Measurements from ENCODE around the gene LGALS12.

LGALS12 gene

DNA sequence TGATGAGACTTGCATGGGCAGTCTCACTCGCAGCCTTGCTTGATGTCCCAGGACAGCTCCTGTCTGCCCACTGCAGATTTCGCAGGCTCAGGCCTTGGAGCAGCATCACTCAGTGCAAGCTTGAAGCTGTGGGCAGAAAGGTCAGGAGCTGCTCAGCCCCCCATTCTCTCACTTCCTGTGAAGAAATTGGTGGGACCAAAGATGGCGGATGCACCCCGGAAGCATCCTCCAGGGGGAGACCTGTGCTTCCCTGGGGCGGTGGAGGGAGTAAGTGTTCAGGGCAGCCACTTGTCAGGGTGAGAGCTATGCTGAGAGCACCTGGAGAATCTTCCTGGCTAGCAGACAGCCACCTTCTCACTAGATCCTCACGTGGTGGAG, 46.0 kb downstream of the LGALS12 start:
- DNase-seq, result no peak
- TF ChIP-seq POLR2A (IDR thresholded peaks at IDR 0.05; ENCODE audit: low read length), result no peak
- TF ChIP-seq GATA1 (IDR thresholded peaks at IDR 0.05; ENCODE audit: low read depth, low read length), result no peak

DNA sequence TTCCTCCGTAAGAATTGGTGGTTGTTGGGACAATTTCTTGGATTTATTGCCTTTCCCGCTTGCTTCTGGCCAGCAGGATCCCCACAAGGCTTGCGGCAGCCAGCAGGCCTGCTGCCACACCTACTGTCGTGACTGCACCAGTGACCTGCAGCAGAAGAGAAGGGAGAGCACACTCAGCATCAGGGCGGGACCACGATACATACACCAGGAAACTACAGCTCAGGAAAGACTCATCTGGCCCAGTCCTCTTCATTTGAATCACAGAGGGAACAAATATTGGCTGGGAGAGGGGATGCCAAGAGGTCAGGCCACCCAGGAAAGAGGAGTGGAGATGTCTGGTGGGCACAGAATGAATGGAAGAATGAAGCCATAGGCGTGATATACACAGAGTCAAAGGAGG, 47.0 kb downstream of the LGALS12 start:
- DNase-seq, result no peak
- TF ChIP-seq GATA1 (IDR thresholded peaks at IDR 0.05; ENCODE audit: low read depth, low read length) (no peak), POLR2A (IDR thresholded peaks at IDR 0.05; ENCODE audit: low read length) (no peak)

DNA sequence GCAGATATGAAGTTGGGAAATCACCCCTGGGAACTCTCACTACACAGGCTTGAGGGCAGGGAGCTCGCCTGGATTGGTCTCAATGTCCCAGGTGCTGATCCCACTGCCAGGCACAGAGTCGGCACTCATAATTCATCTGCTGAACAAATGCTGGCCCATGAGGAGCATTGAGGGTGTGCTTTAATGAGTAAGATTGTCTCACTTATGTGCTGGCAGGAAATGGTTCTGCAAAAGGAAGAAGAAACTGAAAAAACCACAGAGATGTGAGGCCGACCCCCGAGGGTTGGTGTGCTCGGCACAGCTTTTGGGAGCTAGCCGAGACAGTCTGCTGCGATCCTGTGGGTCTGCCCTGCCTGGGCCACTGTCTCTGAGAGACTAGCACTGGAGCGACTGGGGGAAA, 47.9 kb downstream of the LGALS12 start:
- no peak for DNase-seq

DNA sequence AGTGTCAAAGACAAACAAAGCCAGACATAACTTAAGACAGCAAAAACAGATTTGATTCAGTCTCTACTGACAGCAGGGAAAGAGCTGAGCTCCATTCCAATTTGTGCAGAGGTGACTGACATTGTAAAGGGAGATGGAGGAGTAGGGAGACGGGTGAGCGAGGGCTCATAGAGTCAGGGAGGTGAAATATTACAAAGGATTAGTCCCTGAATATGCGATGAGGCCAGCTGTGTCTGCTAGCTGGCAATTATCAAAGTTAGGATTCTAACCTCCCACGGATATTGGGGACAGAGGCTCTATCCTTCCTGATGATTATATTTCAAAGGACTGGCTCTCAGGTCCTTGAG, 49.0 kb downstream of the LGALS12 start:
- DNase-seq, result no peak
- no peak for TF ChIP-seq POLR2A (IDR thresholded peaks at IDR 0.05; ENCODE audit: low read length)
- TF ChIP-seq GATA1 (IDR thresholded peaks at IDR 0.05; ENCODE audit: low read depth, low read length), result no peak

More for the DNA sequence above, 47.9 kb downstream of the LGALS12 start:
- TF ChIP-seq GATA1 (IDR thresholded peaks at IDR 0.05; ENCODE audit: low read depth, low read length), result no peak
- TF ChIP-seq POLR2A (IDR thresholded peaks at IDR 0.05; ENCODE audit: low read length), result no peak

GRCh38 chr11:63556404-63557013, 50.6 kb downstream of the LGALS12 start:
- TF ChIP-seq POLR2A (IDR thresholded peaks at IDR 0.05; ENCODE audit: low read length) (no peak), GATA1 (IDR thresholded peaks at IDR 0.05; ENCODE audit: low read depth, low read length) (no peak)
- DNase-seq, result no peak

- TF ChIP-seq GATA1 (IDR thresholded peaks at IDR 0.05; ENCODE audit: low read depth, low read length) (no peak), POLR2A (IDR thresholded peaks at IDR 0.05; ENCODE audit: low read length) (no peak)
- DNase-seq, result no peak
Observed at GRCh38 chr11:63557570-63557969, 51.7 kb downstream of the LGALS12 start.

GRCh38 chr11:63558459-63559157, 52.7 kb downstream of the LGALS12 start:
- TF ChIP-seq POLR2A (IDR thresholded peaks at IDR 0.05; ENCODE audit: low read length) (no peak), GATA1 (IDR thresholded peaks at IDR 0.05; ENCODE audit: low read depth, low read length) (no peak)
- DNase-seq, result no peak

GRCh38 chr11:63560506-63561180, 54.8 kb downstream of the LGALS12 start:
- no peak for DNase-seq
- TF ChIP-seq GATA1 (IDR thresholded peaks at IDR 0.05; ENCODE audit: low read depth, low read length) (no peak), POLR2A (IDR thresholded peaks at IDR 0.05; ENCODE audit: low read length) (no peak)

- no peak for DNase-seq
- TF ChIP-seq GATA1 (IDR thresholded peaks at IDR 0.05; ENCODE audit: low read depth, low read length) (no peak), POLR2A (IDR thresholded peaks at IDR 0.05; ENCODE audit: low read length) (no peak)
Observed at GRCh38 chr11:63563201-63564055, 57.5 kb downstream of the LGALS12 start, which contains the start of gene PLAAT2. TSS of gene PLAAT2 (minus strand) at chr11:63563379. CDS start at chr11:63563324, 55 bp downstream.

DNA sequence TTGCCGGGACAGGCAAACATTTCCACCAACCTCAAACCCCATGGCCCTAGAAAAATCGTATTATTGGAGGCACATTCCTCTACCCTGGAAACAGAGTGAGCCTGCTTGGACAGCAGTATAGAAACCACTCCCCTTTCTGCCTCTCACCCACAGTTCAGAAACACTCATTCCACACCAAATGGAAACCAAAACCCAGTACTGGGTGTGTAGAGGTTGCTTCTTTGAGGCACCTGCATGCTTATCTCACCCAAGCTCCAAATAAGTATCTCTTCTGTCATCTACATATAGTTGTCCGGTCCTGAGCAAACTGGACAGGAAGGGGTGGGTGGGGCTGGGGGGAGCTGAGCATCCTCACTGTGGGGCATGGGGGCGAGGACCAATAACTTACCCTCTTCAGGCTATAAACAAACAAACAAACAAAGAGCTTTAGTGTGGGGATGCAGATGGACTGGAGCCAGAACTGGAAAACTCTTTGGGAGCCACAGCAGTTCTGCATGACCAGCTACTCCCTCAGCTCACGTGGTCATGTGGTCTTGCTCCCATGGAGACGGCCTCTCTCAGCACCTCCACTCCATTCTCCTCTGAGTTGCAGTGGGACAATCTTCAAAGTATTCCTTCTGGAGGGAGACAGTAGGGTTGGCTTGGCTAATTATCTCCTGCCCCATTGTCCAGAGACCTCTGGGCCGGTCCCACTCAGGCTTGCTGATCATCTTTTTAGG, 58.3 kb downstream of the LGALS12 start:
- TF ChIP-seq GATA1 (IDR thresholded peaks at IDR 0.05; ENCODE audit: low read depth, low read length) (no peak), POLR2A (IDR thresholded peaks at IDR 0.05; ENCODE audit: low read length) (no peak)
- DNase-seq, result no peak

DNA sequence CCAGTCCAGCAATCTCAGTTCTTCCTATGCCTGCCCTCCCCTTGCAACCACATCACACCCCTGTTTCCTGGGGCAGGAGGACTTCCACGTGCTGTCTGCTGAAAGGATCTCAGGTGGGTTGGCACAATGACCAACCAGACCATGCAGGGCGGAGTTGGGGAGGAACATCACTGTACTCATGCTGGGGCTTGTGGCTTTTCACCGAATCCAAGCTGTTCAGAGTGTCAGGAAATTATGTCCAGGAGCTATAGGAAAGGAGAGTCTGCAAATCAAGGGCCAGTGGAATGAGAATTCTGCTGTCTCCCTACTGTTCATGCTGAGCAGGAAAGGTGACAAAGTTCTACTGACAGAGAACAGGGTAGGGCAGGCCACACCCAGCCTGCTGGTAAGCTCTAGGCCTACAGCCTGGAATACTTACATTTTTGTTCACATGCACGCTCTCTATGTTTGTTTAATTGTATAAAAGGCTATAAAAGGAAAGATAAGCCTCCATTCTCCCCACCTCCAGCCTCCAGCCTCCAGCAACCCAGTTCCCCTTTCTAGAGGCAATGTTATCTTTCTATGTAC, 59.0 kb downstream of the LGALS12 start:
- no peak for DNase-seq
- no peak for TF ChIP-seq GATA1 (IDR thresholded peaks at IDR 0.05; ENCODE audit: low read depth, low read length)

All from erythroblast (primary cell).